Thyroid gland (tissue), 4 donors: ENCODE measurements around the gene SFXN2.

ENCODE experiments used
- CTCF ChIP-seq, 6 experiments: fragments of 200-600 bp in 3 of 6; fragments of 450-650 bp in 3 of 6; sonication (generic) in 3 of 6; IDR thresholded peaks; one replicate each; pipeline ENCODE4 v1.5.1; 2016 to 2019; ENCODE audit warnings: antibody characterized with exemption in 6 of 6, mild to moderate bottlenecking in 2 of 6, inconsistent platforms in 1 of 6, moderate library complexity in 1 of 6
- POLR2A ChIP-seq, 2 donors: fragments of 450-650 bp; IDR thresholded peaks; one replicate each; pipeline ENCODE4 v1.6.1; 2017; ENCODE audit warnings: antibody characterized with exemption in 2 of 2, mild to moderate bottlenecking in 2 of 2, moderate library complexity in 1 of 2

- no peak for TF ChIP-seq CTCF (IDR thresholded peaks at IDR 0.05)
- no peak for TF ChIP-seq POLR2A (IDR thresholded peaks at IDR 0.05)
Observed at GRCh38 chr10:102791754-102792395, 77.4 kb downstream of the SFXN2 start.
